IPS DF 4.7 (cell line): Measurements from ENCODE around the gene SELENOO.
"Not testable (repeated sequence)": the region's sequence is repeated elsewhere in the genome, so short reads cannot be mapped to it uniquely, and the experiment has no call there.

ENCODE experiments used
- DNase-seq: peaks from one replicate; pipeline ENCODE4 v3.0.0-alpha.2; 2013; ENCODE audit warnings: low spot score; ENCODE audit errors: extremely low read depth

SELENOO gene

GRCh38 chr22:50200461-50201190, at the start of gene SELENOO:
SELENOO (plus strand) TSS chr22:50201011; CDS start chr22:50201037, 26 bp downstream.
- DNase-seq: no peak

GRCh38 chr22:50151571-50152537, 49.0 kb upstream of the SELENOO start:
- no peak for DNase-seq

GRCh38 chr22:50153056-50153755, 47.6 kb upstream of the SELENOO start:
- no peak for DNase-seq

- no peak for DNase-seq
Measured at GRCh38 chr22:50153756-50154140, 47.1 kb upstream of the SELENOO start.

GRCh38 chr22:50157709-50158375, 43.0 kb upstream of the SELENOO start:
- no peak for DNase-seq

GRCh38 chr22:50160947-50161346, 39.9 kb upstream of the SELENOO start:
- DNase-seq: no peak

GRCh38 chr22:50161508-50162390, 39.1 kb upstream of the SELENOO start:
- no peak for DNase-seq

- no peak for DNase-seq
Measured at GRCh38 chr22:50162391-50162956, 38.3 kb upstream of the SELENOO start.

GRCh38 chr22:50165436-50166123, 35.2 kb upstream of the SELENOO start:
- no peak for DNase-seq

- DNase-seq: no peak
Measured at GRCh38 chr22:50167689-50168489, 32.9 kb upstream of the SELENOO start.

GRCh38 chr22:50168490-50169180, 32.2 kb upstream of the SELENOO start:
- not testable (repeated sequence) for DNase-seq

GRCh38 chr22:50169181-50169759, 31.5 kb upstream of the SELENOO start:
- no peak for DNase-seq

GRCh38 chr22:50169774-50170341, 31.0 kb upstream of the SELENOO start:
- no peak for DNase-seq

GRCh38 chr22:50170453-50171318, 30.1 kb upstream of the SELENOO start, which contains the start of gene PANX2:
PANX2 (plus strand) TSS chr22:50170731; CDS start chr22:50170731, 0 bp downstream.
- no peak for DNase-seq

- no peak for DNase-seq
Measured at GRCh38 chr22:50171319-50171964, 29.4 kb upstream of the SELENOO start.
